ENCODE results near the gene KCTD19. TPM values are rescaled to one million over a fixed set of nuclear protein-coding genes. Genes with fewer than 3 reads are reported as not detected.

Gene KCTD19
- total and polyA plus RNA-seq, 2 donors (not counting 1 experiment from before 2014, with no cell fraction given), result 0.52 TPM; not detected in 1

- Histone ChIP-seq H3K9ac (ENCODE audit: low read length) (peak overlapping the region; percentile 81), H3K79me2 (ENCODE audit: control insufficient read depth, insufficient read depth, low read length) (peaks cover 11% of the 10 kb centered on the region), H3K4me3 (ENCODE audit: control extremely low read depth in 1 of 5, extremely low read depth in 1 of 5, insufficient read depth in 1 of 5, low read depth in 2 of 5, low read length in 4 of 5) (peak overlapping the region; percentile 60 to 97 (median 79)), H4K20me1 (ENCODE audit: control insufficient read depth, insufficient read depth, low read length, poor library complexity, severe bottlenecking) (peaks cover 8% of the 10 kb centered on the region), H3K36me3 (replicated peaks in 1 of 2; ENCODE audit: control extremely low read depth in 1 of 2, control insufficient read depth in 1 of 2, extremely low read depth in 1 of 2, insufficient read depth in 2 of 2, low read length in 1 of 2) (no peaks in the 10 kb centered on the region), H3K4me2 (replicated peaks; ENCODE audit: low read depth, low read length, poor library complexity, severe bottlenecking) (peak overlapping the region; percentile 100), H3K9me3 (ENCODE audit: control extremely low read depth in 1 of 3, control insufficient read depth in 2 of 3, insufficient read depth in 1 of 3, low read length in 2 of 3) (no peaks in the 10 kb centered on the region), H2AFZ (ENCODE audit: insufficient read depth, low read depth, low read length, poor library complexity, severe bottlenecking) (peak overlapping the region; percentile 86), H3K27me3 (replicated peaks in 1 of 4; ENCODE audit: control extremely low read depth in 1 of 4, control insufficient read depth in 3 of 4, insufficient read depth in 4 of 4, low read length in 3 of 4) (peaks cover 0 to 19% (median 13%) of the 10 kb centered on the region in 4 experiments), H3K4me1 (ENCODE audit: control insufficient read depth in 2 of 2, insufficient read depth in 2 of 2, low read length in 2 of 2) (peaks cover 46 to 55% of the 10 kb centered on the region in 2 donors), H3K27ac (ENCODE audit: low read length in 2 of 2) (no peak overlapping the region)
- ATAC-seq (ENCODE audit: low read depth) (no peak), DNase-seq (peak; percentile 40)
- peaks cover 53% of the 10 kb centered on the region for H3K4me1 Mint-ChIP-seq
- 5% methylated on average over 7 of the region's 7 CpGs for WGBS (ENCODE audit: insufficient coverage)
- H3K4me3 Mint-ChIP-seq, result peak overlapping the region; percentile 96
- TF ChIP-seq, protein P1, sequence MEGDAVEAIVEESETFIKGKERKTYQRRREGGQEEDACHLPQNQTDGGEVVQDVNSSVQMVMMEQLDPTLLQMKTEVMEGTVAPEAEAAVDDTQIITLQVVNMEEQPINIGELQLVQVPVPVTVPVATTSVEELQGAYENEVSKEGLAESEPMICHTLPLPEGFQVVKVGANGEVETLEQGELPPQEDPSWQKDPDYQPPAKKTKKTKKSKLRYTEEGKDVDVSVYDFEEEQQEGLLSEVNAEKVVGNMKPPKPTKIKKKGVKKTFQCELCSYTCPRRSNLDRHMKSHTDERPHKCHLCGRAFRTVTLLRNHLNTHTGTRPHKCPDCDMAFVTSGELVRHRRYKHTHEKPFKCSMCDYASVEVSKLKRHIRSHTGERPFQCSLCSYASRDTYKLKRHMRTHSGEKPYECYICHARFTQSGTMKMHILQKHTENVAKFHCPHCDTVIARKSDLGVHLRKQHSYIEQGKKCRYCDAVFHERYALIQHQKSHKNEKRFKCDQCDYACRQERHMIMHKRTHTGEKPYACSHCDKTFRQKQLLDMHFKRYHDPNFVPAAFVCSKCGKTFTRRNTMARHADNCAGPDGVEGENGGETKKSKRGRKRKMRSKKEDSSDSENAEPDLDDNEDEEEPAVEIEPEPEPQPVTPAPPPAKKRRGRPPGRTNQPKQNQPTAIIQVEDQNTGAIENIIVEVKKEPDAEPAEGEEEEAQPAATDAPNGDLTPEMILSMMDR (IDR thresholded peaks at IDR 0.05), result no peak
- no peak for TF ChIP-seq EZH2 (IDR thresholded peaks at IDR 0.05; ENCODE audit: borderline replicate concordance, insufficient read depth, low read depth, low read length, poor library complexity, severe bottlenecking)
- ChIA-PET POLR2A (interaction anchor here (0.6 to 3.7 kb wide), 2 partner anchors 21 to 89 kb away, joined by 3 to 27 read pairs; partner anchors contain the start of gene TMEM208), CTCF (interaction anchor here (0.9 to 4.2 kb wide), 5 partner anchors 13 to 232 kb away, joined by 3 to 19 read pairs (median 10); partner anchors contain the start of genes ATP6V0D1 and TMEM208)
- peaks cover 9% of the 10 kb centered on the region for H3K27me3 Mint-ChIP-seq
- peak overlapping the region; percentile 90 for H3K27ac Mint-ChIP-seq
- H3K9me3 Mint-ChIP-seq (ENCODE audit: insufficient read depth), result no peaks in the 10 kb centered on the region
- intact Hi-C loops (cut with micrococcal nuclease), result loop anchor here (10.0 kb wide), 1 partner anchor 417 kb away; the partner anchor contains the start of genes ACD, C16orf86, ENKD1 and PARD6A
Observed at GRCh38 chr16:67248073-67248400, 78.5 kb downstream of the KCTD19 start.

Measured in B cell (primary cell).